HG03196 (cell line): ENCODE measurements around the gene CCDC141.

Experiments
- ATAC-seq: cut with Tn5 transposase; IDR thresholded peaks from one replicate; pipeline ENCODE4 v1.9.1; 2021; ENCODE audit not compliant: unreplicated experiment

Gene CCDC141

DNA sequence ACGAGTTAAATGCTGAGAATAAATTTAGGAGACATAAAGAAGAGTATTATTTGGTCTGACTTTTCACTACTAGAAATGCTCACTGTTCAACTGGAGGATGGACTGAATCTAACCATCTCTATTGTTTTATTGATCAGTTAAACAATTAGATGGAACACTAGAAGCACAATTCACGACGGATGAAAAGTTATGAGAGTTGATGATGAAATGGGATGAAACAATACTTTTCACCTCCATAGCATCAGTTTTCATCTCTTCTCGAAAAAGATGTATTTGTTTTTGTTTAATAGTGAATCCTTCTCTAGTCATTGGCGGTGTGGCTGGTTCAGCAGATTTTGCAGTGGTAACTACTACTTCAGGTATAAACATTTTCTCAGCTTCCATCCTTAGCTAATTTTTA, 262.0 kb downstream of the CCDC141 start:
- no peak for ATAC-seq

GRCh38 chr2:178787155-178787554, 262.8 kb downstream of the CCDC141 start:
- ATAC-seq = no peak

DNA sequence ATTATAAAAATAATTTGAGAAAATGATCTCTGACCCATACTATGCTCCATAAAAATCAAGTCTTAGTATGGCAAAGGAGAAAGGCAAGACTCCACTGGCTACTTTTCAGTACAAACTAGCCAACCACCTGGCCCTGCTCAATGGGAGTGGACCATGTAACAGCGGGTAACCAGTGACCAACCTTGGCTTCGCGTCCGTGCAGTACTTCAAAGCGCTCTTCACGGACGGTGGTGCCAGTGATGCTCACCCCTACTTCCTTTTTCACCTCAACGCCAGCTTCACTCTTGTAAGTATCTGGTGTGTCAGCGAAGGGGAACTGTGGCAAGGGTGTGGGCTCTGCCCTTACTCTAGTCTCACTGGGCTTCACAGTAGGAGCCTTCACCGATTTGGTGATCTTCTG, 266.0 kb downstream of the CCDC141 start:
- no peak for ATAC-seq

- ATAC-seq = no peak
Measured at GRCh38 chr2:178782236-178782635, 267.7 kb downstream of the CCDC141 start.
